Retinal pigment epithelial cell (primary cell): ENCODE results near the gene DLEU7.

ENCODE experiments used
- DNase-seq: peaks from one replicate; pipeline ENCODE4 v3.0.0-alpha.2; 2010; ENCODE audit warnings: low read depth
- H3K4me3 ChIP-seq: 2 replicates; pipeline ENCODE4 v1.5.1; 2011; ENCODE audit warnings: mild to moderate bottlenecking, low read length, control low read depth, moderate library complexity
- TF ChIP-seq, protein P1 (sequence below): conservative IDR thresholded peaks from 2 replicates; pipeline ENCODE4 v1.5.1; 2011; ENCODE audit warnings: low read depth, low read length, control low read depth, inconsistent platforms

DLEU7 gene

DNA sequence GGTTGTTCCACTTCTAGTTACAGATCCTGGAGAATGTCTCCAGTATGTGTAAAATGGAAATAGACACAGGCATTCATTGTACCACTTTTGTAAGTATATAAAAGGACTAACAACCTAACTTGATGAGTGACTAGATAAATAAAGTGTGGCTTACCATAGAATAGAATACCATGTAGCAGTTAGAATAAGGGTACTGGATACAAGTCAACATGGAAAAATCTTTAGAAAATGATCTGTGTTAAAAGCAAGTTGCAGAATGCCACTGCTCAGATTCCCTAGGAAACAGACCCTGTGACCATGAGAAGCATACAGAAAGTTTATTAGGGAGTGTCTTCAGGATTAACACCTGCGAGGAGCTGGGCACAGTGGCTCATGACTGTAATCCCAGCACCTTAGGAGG lies 40.2 kb upstream of the DLEU7 start:
- TF ChIP-seq, protein P1, sequence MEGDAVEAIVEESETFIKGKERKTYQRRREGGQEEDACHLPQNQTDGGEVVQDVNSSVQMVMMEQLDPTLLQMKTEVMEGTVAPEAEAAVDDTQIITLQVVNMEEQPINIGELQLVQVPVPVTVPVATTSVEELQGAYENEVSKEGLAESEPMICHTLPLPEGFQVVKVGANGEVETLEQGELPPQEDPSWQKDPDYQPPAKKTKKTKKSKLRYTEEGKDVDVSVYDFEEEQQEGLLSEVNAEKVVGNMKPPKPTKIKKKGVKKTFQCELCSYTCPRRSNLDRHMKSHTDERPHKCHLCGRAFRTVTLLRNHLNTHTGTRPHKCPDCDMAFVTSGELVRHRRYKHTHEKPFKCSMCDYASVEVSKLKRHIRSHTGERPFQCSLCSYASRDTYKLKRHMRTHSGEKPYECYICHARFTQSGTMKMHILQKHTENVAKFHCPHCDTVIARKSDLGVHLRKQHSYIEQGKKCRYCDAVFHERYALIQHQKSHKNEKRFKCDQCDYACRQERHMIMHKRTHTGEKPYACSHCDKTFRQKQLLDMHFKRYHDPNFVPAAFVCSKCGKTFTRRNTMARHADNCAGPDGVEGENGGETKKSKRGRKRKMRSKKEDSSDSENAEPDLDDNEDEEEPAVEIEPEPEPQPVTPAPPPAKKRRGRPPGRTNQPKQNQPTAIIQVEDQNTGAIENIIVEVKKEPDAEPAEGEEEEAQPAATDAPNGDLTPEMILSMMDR: no peak
- no peak overlapping the region for H3K4me3 ChIP-seq
- DNase-seq: no peak

DNA sequence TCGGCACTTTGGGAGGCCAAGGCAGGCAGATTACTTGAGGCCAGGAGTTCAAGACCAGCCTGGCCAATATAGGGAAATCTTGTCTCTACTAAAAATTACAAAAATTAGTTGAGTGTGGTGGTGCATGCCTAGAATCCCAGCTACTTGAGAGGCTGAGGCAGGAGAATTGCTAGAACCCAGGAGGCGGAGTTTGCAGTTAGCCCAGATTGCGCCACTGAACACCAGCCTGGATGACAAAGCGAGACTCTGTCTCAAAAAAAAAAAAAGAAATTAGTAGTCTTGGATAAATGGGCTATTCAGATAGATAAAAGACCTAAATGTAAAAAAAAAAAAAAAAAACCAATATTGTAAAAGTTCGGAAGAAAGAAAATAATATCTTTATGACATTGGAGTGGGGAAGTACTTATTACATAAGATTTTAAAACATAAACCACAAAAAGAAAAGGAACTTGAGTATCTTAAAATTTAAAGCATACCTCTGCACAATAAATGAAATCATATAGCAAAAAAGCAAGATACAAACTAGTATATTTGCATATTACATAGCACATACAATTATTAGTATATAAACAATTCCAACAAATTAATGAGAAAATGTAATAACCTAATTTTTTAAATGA lies 39.4 kb upstream of the DLEU7 start:
- TF ChIP-seq, protein P1: no peak
- H3K4me3 ChIP-seq: no peak overlapping the region
- DNase-seq: no peak

DNA sequence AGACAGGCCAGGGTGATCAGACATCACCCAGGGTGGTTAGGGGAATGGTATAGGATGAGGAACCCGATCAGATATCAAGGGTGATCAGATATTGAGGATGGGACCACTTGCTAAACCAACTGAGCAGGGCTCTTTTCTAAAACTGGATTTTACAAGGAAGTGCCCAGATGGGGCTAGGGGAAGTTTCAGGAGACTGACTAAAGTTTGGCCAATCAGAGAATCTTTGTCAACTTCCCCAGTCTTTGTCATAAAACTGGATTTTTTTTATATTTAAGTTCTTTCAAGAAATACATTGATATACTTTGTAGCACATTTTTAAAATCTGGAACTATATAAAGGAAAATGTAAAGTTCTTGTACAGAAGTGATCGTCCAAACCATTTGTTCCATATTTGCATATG lies 30.5 kb upstream of the DLEU7 start:
- TF ChIP-seq, protein P1: no peak
- H3K4me3 ChIP-seq: no peak overlapping the region
- DNase-seq: no peak

DNA sequence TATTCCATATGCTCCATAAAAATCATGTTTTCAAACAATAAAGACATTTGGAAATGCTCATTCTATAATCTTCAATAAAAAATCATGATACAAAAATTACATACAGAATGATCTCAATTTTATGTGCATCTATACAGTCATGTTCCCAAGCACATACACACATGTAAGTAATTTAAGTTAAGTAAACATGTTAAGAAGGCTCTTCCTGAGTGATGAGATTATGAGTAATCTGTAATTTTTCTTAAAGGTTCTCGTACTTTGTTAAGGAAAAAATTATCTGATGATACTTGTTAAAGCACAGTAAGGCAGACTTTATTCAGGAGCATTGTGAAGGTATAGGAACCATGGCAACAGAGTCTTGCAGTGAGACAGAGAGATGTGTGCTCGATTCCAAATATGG lies 30.0 kb upstream of the DLEU7 start:
- TF ChIP-seq, protein P1: no peak
- DNase-seq: no peak
- no peak overlapping the region for H3K4me3 ChIP-seq

DNA sequence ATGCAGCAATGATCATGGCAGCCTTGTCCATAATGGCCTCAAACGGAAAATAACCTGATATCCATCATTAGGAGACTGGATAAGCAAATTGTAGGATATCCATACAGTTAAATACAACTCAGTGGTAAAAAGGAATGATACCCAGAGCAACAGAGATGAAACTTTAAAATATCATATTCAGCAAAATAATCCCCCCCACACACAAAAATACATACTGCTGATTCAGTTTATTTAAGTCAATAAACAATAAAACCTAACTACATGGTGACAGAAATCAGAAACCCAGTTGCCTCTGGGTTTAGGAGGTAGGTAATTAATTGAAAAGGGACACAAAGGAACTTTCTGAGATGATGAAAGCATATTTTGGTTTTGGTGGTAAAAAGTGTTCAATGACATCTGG lies 27.9 kb upstream of the DLEU7 start:
- no peak overlapping the region for H3K4me3 ChIP-seq
- DNase-seq: no peak
- TF ChIP-seq, protein P1: no peak

DNA sequence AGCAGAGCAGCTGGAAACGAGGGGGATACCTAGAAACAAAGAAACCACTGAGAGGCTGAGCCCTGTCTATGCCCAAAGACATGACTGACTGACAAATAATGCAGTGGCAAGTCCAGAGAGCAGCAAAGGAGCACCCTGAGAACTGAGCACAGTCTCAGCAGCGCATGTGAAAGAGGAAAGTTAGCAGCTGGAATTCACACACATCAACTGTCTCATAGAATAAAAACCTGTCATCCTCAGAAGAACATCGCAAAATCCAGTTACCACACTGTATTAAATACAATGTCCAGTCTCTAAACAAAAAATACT lies 24.1 kb upstream of the DLEU7 start:
- DNase-seq: no peak
- no peak overlapping the region for H3K4me3 ChIP-seq
- TF ChIP-seq, protein P1: no peak

DNA sequence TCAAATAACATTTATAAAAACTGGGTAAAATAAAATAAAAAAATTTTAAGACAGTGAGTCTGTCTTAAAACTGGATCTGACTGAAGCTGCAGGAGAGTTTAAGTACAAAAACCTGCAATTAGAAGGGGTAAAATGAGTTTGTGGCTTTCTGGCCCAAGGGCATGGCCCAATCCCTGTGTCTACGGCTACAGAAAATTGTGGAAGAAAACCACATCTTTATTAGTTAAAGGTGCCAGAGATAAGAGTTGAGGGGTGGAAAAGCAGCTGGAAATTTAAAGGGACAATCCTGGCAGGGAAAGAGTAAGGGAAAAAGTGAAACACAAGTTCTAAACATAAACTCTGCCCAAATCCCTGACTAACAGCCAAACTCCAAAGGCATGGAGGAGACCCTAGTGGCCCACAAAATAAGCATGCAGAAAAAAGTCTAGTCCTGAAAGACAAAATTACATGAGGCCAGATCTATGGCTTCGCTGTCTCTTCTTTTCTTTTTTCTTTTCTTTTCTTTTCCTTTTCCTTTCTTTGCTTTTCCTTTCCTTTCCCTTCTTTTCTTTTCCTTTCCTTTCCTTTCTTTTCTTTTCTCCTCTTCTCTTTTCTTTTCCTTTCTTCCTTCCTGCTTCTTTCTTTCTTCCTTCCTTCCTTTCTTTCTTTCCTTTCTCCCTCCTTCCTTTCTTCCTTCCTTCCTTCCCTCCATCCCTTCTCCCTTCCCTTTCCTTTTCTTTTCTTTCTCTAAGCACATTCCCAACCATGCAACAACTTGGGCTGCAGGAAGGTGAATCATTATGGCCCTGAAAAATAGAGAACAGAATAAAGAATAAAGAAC lies 23.5 kb upstream of the DLEU7 start:
- TF ChIP-seq, protein P1: no peak
- DNase-seq: no peak
- no peak overlapping the region for H3K4me3 ChIP-seq
